WERI-Rb-1 (cell line): ENCODE results near the gene IGLL1.

Experiments
- DNase-seq: peaks from one replicate; pipeline ENCODE4 v3.0.0-alpha.2; 2020
- H3K27ac ChIP-seq: fragments of 250-450 bp; sonication (Bioruptor Pico); 2 replicates; pipeline ENCODE4 v1.5.1; 2020; ENCODE audit warnings: mild to moderate bottlenecking, moderate library complexity
- H3K27me3 ChIP-seq: fragments of 250-450 bp; sonication (Bioruptor Pico); 2 replicates; pipeline ENCODE4 v1.5.1; 2021; ENCODE audit warnings: mild to moderate bottlenecking, low read depth, moderate library complexity; ENCODE audit not compliant: insufficient read depth, severe bottlenecking
- H3K36me3 ChIP-seq: fragments of 250-450 bp; sonication (Bioruptor Pico); 2 replicates; pipeline ENCODE4 v1.5.1; 2020; ENCODE audit warnings: mild to moderate bottlenecking, moderate library complexity
- H3K4me3 ChIP-seq: 2 replicates; pipeline ENCODE4 v1.5.1; 2011; ENCODE audit warnings: low read depth, mild to moderate bottlenecking, control low read depth, low read length
- H3K9me3 ChIP-seq: fragments of 250-450 bp; sonication (Bioruptor Pico); 2 replicates; pipeline ENCODE4 v1.5.1; 2021; ENCODE audit warnings: mild to moderate bottlenecking, moderate library complexity; ENCODE audit not compliant: severe bottlenecking
- TF ChIP-seq, protein P1 (sequence below): IDR thresholded peaks from 2 replicates; pipeline ENCODE4 v1.5.1; 2011; ENCODE audit warnings: low read depth, mild to moderate bottlenecking, control low read depth, inconsistent platforms, low read length

Gene IGLL1

DNA sequence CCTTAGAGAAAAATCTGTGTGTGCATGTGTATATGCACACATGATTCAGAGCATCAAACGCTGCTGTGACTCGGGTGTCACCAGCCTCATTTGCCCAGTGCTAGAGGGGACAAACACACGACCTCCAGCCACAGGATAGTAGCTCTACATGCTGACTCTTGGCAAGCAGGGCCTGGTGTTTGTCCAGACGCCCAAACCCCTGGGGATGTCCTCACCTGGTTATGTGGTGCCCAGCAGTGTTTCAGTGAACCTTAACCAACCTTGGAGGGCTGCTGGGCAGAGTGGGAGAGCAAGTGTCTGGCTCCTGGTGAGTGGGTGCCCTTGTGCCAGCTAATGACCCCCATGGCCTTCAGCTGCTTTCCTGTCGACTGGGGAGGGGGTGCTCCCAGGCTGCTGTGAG lies 26.7 kb downstream of the IGLL1 start:
- Histone ChIP-seq H3K36me3 (no peaks in the 10 kb centered on the region), H3K27me3 (no peaks in the 10 kb centered on the region), H3K27ac (no peak overlapping the region), H3K4me3 (no peak overlapping the region), H3K9me3 (peaks cover 7% of the 10 kb centered on the region)
- TF ChIP-seq, protein P1, sequence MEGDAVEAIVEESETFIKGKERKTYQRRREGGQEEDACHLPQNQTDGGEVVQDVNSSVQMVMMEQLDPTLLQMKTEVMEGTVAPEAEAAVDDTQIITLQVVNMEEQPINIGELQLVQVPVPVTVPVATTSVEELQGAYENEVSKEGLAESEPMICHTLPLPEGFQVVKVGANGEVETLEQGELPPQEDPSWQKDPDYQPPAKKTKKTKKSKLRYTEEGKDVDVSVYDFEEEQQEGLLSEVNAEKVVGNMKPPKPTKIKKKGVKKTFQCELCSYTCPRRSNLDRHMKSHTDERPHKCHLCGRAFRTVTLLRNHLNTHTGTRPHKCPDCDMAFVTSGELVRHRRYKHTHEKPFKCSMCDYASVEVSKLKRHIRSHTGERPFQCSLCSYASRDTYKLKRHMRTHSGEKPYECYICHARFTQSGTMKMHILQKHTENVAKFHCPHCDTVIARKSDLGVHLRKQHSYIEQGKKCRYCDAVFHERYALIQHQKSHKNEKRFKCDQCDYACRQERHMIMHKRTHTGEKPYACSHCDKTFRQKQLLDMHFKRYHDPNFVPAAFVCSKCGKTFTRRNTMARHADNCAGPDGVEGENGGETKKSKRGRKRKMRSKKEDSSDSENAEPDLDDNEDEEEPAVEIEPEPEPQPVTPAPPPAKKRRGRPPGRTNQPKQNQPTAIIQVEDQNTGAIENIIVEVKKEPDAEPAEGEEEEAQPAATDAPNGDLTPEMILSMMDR = no peak
- DNase-seq = no peak

DNA sequence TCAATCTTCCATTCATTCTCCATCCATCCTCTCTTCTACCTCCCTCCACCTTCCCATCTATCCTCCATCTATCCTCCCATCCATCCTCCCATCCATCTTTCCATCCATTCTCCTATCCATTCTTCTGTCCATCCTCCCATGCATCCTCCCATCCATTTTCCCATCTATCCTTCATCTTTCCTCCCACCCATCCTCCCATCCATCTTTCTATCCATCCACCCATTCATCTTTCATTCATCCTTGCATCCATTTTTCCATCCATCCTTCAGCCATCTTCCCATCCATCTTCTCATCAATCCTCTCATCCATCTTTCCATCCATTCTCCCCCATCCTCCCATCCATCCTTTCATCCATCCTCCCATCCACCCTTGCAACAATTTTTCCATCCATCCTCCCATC lies 27.5 kb downstream of the IGLL1 start:
- H3K4me3 ChIP-seq = no peak overlapping the region
- no peak overlapping the region for H3K27ac ChIP-seq
- peaks cover 15% of the 10 kb centered on the region for H3K9me3 ChIP-seq
- H3K27me3 ChIP-seq = no peaks in the 10 kb centered on the region
- DNase-seq = no peak
- H3K36me3 ChIP-seq = no peaks in the 10 kb centered on the region
- TF ChIP-seq, protein P1 = no peak

DNA sequence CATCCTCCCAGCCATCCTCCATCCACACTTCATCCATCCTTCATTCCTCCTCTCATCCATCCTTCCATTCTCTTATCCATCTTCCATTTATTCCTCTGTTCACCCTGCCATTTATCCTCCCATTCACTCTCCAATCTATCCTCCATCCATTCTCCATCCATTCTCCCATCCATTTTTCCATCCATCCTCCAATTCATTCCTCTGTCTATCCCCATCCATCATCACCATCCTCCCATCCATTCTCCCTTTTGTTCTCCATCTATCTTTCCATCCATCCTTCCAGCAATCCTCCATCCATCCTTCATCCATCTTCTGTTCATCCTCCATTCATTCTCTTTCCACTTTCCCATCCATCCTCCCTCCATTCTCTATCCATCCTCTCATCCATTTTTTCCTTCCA lies 28.7 kb downstream of the IGLL1 start:
- Histone ChIP-seq H3K36me3 (no peaks in the 10 kb centered on the region), H3K9me3 (peaks cover 26% of the 10 kb centered on the region), H3K27ac (no peak overlapping the region), H3K27me3 (no peaks in the 10 kb centered on the region), H3K4me3 (no peak overlapping the region)
- TF ChIP-seq, protein P1 = no peak
- DNase-seq = no peak

DNA sequence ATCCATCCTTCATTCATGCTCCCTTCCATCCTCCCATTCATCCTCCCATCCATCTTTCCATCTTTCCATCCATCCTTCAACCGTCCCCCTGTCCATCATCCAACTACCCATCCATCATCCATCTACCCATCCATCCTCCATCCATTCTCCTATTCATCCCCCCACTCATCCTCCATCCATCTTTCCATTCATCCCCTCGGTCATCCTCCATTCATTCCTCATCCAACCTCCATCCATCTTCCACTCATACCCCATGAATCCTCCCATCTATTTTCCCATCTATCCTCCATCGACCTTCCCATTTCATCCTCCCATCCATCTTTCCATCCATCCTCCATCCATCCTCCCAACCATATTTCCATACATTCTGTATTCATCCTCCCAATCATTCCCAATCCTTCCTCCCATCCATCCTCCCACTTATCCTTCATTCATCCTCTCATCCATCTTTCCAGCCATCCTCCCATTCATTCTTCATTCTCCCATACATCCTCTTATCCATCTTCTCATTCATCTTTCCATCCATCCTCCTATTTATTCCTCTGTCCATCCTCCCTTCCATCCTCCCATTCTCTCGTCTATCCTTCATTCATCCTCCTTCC lies 29.9 kb downstream of the IGLL1 start:
- Histone ChIP-seq H3K27ac (no peak overlapping the region), H3K27me3 (no peaks in the 10 kb centered on the region), H3K36me3 (no peaks in the 10 kb centered on the region), H3K4me3 (no peak overlapping the region), H3K9me3 (peaks cover 26% of the 10 kb centered on the region)
- no peak for DNase-seq
- TF ChIP-seq, protein P1 = no peak

DNA sequence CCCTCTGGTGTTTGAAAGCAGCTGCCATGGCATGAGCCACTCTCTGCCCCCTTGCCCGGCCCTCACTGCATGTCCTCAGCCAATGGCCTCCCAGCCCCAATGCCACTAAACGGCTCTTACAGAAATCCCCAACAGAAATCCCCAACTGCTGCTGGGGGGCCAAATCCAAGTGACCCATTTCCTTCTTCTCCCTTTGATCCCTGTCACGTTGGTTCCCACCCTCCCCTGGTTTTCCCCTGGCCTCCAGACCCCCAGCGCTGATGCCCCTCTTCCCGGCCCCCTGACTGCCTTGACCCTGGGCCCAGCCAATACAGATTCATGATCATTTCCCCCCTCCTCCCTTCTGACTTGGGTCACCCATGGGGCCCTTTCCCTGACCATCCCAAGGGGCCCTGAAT lies 30.9 kb downstream of the IGLL1 start:
- DNase-seq = no peak
- TF ChIP-seq, protein P1 = no peak
- no peaks in the 10 kb centered on the region for H3K36me3 ChIP-seq
- H3K27me3 ChIP-seq = no peaks in the 10 kb centered on the region
- H3K4me3 ChIP-seq = no peak overlapping the region
- no peak overlapping the region for H3K27ac ChIP-seq
- H3K9me3 ChIP-seq = peaks cover 26% of the 10 kb centered on the region
